KBM-7 (cell line): Measurements from ENCODE around the gene ARMC9.
"Not testable (repeated sequence)": the region's sequence is repeated elsewhere in the genome, so short reads cannot be mapped to it uniquely, and the experiment has no call there.

Experiments
- DNase-seq: peaks from one replicate; pipeline ENCODE4 v3.0.0-alpha.2; 2015
- in situ Hi-C: fragments of 300-500 bp; cut with MboI; formaldehyde crosslinking; loops from 2 replicates; pipeline ENCODE4 v1.14.3; 2020; ENCODE audit warnings: low sequenced_read_pairs, low pct_unique_long_range_greater_than_20kb, mixed read lengths

Gene ARMC9

DNA sequence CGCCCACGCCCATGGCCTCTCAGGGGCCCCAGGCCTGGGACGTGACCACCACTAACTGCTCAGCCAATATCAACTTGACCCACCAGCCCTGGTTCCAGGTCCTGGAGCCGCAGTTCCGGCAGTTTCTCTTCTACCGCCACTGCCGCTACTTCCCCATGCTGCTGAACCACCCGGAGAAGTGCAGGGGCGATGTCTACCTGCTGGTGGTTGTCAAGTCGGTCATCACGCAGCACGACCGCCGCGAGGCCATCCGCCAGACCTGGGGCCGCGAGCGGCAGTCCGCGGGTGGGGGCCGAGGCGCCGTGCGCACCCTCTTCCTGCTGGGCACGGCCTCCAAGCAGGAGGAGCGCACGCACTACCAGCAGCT, 199.5 kb downstream of the ARMC9 start:
- DNase-seq = no peak
- in situ Hi-C loops = no loop called here

DNA sequence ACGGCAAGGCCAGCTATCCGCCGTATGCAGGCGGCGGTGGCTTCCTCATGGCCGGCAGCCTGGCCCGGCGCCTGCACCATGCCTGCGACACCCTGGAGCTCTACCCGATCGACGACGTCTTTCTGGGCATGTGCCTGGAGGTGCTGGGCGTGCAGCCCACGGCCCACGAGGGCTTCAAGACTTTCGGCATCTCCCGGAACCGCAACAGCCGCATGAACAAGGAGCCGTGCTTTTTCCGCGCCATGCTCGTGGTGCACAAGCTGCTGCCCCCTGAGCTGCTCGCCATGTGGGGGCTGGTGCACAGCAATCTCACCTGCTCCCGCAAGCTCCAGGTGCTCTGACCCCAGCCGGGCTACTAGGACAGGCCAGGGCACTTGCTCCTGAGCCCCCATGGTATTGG, 200.2 kb downstream of the ARMC9 start:
- DNase-seq = no peak
- in situ Hi-C loops = no loop called here

DNA sequence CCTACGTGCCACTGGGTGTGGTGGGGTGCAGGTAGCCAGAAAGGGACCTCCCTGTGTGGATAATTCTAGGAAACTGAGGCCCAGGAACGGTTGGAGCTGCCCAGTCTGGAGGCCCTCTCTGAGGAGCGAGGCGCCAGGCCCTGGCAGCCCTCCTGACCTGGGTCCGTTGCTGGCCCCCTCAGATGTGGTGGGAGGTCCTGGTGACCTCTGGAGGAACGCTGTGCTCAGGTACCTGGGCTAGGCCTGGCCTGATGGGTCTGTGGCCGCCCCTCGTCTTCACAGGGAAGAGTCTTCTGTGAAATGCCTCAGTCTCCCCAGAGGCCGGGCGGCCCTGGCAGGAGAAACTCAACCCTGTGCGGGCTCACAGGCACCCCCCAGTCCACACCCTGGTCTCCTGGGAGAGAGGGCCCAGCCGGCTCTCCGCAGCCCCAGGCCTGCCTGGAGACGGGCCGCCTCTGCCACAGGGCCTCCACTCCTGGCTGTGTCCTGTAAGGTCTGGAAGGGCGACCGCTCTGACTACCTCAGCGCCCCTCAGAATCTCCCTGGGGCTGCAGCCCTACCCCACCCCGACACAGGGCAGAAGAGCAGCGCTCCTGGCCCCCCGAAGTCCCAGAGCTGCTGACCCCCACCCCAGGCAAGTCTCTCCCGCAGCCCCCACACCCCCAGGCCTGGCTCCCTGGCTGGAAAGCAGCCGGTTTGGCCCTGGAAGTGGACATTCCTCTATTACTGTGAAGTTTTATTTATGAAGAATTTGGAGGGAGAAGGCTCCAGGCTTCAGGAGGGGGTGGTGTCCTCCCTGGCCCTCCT, 200.8 kb downstream of the ARMC9 start:
- in situ Hi-C loops = no loop called here
- no peak for DNase-seq

DNA sequence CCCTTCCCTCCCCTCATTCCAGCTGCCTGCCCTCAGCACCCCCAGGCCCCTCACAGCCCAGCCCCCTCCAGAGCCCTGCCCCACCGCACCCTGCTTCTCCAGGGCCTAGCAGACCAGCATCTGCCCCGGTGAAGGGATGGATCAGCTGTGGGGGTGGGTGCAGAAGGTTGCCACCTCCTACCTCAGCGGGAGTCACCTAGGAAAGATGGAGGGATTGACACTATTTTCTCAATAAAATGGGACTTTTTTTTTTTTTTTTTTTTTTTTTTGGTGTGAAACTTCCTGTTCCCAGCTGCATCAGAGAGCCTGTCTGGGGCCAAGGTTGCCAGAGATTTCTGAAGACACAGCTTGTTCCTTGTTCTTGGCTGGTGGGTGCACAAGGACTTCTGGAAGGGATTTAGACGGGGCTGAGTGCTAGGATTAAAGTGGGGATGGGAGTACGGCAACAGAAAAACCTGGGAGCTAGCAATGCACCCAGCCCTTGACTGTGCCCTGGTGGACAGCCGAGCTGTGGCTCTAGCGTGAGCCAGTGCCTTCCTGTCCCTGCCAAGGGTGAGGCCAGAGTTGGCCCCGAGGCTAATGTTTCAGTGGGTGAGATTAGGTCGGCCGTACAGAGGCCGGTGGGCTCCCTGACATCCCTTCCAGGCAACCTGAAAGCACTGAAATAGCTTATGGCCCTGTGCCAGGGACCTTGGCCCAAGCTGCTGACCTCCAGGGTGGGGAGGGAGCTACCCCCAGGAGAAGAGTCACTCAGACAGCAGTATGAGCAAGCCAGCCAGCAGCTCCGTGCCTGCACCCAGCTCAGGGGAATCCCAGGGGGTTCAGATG, 201.6 kb downstream of the ARMC9 start:
- DNase-seq = no peak
- in situ Hi-C loops = loop anchor here (25.0 kb wide), 1 partner anchor 563 kb away; no protein-coding TSS in a partner anchor

DNA sequence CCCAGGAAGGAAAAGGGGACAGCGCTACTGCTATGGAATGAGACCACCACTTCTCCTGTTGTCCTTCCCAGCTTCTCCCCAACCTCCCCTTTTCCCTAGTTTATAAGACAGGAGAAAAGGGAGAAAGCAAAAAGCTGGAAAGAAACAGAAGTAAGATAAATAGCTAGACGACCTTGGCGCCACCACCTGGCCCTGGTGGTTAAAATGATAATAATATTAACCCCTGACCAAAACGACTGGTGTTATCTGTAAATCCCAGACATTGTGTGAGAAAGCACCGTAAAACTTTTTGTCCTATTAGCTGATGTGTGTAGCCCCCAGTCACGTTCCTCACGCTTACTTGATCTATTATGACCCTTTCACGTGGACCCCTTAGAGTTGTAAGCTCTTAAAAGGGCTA, 202.2 kb downstream of the ARMC9 start:
- DNase-seq = not testable (repeated sequence)
- in situ Hi-C loops = loop anchor here (25.0 kb wide), 1 partner anchor 563 kb away; no protein-coding TSS in a partner anchor

DNA sequence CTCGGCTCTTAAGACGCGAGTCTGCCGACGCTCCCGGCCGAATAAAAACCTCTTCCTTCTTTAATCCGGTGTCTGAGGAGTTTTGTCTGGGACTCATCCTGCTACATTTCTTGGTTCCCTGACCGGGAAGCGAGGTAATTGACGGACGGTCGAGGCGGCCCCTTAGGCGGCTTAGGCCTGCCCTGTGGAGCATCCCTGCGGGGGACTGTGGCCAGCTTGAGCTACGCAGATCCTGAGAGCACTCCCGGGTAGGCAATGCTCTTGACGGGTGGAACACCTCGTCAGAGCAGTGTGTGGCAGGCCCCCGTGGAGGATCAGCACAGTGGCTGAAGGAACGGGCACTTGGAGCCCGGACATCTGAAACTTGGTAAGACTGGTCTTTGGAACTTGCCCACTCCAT, 202.7 kb downstream of the ARMC9 start:
- DNase-seq = not testable (repeated sequence)
- in situ Hi-C loops = loop anchor here (25.0 kb wide), 1 partner anchor 564 kb away; no protein-coding TSS in a partner anchor

DNA sequence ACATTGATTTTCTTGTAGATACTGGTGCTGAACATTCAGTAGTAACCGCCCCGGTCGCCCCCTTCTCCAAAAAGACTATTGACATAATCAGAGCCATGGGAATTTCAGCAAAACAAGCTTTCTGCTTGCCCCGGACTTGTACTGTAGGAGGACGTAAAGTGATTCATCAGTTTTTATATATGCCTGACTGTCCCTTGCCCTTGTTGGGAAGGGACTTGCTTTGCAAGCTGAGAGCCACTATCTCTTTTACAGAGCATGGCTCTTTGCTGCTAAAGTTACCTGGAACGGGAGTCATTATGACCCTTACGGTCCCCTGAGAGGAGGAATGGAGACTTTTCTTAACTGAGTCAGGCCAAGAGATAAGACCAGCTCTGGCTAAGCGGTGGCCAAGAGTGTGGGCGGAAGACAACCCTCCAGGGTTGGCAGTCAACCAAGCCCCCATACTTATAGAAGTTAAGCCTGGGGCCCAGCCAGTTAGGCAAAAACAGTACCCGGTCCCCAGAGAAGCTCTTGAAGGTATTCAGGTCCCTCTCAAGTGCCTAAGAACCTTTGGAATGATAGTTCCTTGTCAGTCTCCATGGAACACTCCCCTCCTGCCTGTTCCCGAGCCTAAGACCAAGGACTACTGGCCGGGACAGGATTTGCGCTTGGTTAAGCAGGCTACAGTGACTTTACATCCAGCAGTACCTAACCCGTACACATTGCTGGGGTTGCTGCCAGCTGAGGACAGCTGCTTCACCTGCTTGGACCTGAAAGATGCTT, 205.2 kb downstream of the ARMC9 start:
- in situ Hi-C loops = loop anchor here (25.0 kb wide), 1 partner anchor 566 kb away; no protein-coding TSS in a partner anchor
- not testable (repeated sequence) for DNase-seq

DNA sequence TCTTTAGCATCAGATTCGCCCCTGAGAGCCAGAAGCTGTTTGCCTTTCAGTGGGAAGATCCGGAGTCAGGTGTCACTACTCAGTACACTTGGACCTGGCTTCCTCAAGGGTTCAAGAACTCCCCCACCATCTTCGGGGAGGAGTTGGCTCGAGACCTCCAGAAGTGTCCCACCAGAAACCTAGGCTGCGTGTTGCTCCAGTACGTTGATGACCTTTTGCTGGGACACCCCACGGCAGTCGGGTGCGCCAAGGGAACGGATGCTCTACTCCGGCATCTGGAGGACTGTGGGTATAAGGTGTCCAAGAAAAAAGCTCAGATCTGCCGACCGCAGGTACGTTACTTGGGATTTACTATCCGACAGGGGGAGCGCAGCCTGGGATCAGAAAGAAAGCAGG, 205.8 kb downstream of the ARMC9 start:
- not testable (repeated sequence) for DNase-seq
- in situ Hi-C loops = loop anchor here (25.0 kb wide), 1 partner anchor 567 kb away; no protein-coding TSS in a partner anchor

DNA sequence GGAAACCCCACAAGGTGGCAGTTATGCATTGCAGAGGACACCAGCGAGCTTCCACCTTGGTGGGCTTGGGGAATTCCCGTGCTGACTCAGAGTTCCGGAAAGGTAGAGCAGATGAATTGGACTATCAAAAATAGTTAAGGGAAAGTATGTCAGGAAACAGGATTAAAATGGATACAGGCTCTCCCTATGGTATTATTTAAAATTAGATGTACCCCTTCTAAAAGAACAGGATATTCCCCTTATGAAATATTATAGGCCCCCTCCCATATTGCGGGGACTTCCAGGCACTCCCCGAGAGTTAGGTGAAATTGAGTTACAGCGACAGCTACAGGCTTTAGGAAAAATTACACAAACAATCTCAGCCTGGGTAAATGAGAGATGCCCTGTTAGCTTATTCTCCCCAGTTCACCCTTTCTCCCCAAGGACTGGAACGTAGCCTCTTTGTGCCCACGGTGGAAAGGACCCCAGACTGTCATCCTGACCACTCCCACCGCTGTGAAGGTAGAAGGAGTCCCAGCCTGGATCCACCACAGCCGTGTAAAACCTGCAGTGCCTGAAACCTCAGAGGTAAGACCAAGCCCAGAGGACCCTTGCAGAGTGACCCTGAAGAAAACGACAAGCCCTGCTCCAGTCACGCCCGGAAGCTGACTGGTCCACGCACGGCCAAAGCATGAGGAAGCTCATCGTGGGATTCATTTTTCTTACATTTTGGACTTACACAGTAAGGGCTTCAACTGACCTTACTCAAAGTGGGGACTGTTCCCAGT, 207.4 kb downstream of the ARMC9 start:
- in situ Hi-C loops = loop anchor here (25.0 kb wide), 1 partner anchor 568 kb away; no protein-coding TSS in a partner anchor

DNA sequence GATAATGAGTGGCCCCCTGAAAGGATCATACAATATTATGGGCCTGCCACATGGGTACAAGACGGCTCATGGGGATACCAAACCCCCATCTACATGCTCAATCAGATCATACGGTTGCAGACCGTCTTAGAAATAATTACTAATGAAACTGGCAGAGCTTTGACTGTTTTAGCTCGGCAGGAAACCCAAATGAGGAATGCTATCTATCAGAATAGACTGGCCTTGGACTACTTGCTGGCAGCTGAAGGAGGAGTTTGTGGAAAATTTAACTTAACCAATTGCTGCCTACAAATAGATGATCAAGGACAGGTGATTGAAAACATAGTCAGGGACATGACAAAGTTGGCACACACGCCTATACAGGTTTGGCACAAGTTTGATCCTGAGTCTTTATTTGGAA, 209.3 kb downstream of the ARMC9 start:
- in situ Hi-C loops = loop anchor here (25.0 kb wide), 1 partner anchor 570 kb away; no protein-coding TSS in a partner anchor
- DNase-seq = not testable (repeated sequence)

More for the DNA sequence above, 207.4 kb downstream of the ARMC9 start:
- not testable (repeated sequence) for DNase-seq

DNA sequence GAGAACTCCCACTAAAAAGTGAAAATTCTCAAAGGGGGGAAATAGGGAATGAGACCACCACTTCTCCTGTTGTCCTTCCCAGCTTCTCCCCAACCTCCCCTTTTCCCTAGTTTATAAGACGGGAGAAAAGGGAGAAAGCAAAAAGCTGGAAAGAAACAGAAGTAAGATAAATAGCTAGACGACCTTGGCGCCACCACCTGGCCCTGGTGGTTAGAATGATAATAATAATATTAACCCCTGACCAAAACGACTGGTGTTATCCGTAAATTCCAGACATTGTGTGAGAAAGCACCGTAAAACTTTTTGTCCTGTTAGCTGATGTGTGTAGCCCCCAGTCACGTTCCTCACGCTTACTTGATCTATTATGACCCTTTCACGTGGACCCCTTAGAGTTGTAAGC, 209.9 kb downstream of the ARMC9 start:
- DNase-seq = not testable (repeated sequence)
- in situ Hi-C loops = loop anchor here (25.0 kb wide), 1 partner anchor 571 kb away; no protein-coding TSS in a partner anchor

DNA sequence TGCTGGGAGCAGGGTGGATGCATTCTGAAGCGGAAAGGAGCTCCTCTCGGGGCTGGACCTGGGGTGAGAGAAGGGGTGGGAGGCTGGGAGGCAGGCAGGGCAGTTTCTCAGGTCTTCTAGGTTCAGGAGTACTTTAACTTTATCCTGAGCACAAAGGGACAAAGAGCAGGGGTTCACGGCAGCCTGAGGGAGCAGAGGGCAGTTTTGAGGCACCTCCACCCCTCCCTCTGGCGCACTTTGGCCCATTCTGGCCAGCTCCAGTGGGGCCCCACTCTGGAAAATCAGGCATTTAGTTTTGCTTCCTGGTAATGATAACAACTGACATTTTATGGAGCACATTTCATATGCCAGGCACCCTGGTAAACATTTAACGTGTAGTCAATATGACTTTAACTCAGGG, 211.3 kb downstream of the ARMC9 start:
- DNase-seq = no peak
- in situ Hi-C loops = loop anchor here (10.0 to 25.0 kb wide), 2 partner anchors 305 to 572 kb away; no protein-coding TSS in a partner anchor

DNA sequence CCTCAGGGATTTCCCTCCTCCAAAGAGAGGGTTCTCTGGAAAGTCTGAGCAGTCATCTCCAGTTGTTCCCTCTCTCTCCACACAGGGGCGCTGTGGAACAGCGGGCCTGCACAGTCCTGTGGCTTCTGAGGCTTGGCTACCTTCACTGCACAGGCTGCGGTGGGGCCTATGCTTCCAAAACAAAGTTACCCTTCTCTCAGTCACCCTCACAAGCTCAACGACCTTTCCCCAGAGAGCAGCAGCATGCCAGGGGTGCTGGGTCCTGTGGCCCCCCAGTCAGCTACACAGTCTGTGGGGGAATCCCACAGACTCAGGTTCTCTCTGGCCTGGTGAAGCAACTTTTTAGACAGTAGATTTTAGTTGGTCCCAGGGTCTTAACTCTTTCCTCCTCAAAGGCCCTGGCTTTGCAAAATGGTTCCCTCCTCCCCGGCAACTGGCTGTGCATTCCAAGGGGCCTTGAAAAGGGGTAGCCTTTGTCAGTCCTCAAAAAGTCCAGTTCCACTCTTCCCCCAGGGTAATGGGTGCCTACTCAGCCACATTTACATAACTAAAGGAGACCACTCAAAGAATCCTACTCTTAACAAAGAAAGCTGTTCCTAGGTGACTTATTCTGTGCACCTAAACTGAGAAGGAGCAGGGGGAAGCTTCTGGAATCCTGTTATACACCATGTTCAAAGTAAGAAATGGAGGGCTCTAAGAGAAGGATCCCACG, 212.0 kb downstream of the ARMC9 start:
- peak; percentile 45 for DNase-seq
- in situ Hi-C loops = loop anchor here (10.0 to 25.0 kb wide), 2 partner anchors 306 to 573 kb away; no protein-coding TSS in a partner anchor

DNA sequence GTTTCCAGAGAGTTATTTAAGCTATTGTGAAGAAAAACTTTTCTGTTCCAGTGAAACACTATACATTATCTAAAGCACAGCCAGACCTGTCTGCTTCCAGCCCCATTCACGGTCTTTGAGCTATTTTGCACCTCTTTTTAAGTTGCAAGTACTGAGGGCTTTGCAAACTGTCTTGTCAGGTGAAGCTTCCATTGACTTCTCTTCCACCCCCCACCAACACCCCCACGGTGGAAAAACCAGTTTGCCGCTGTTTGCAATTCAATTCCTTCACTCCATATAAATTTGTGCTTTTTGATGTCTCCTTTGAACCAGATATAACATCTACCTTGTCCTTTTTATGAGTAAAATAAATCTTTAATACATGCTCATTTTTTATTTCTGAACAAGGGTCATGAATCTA, 212.8 kb downstream of the ARMC9 start:
- in situ Hi-C loops = loop anchor here (10.0 to 25.0 kb wide), 2 partner anchors 306 to 574 kb away; no protein-coding TSS in a partner anchor
- DNase-seq = no peak

DNA sequence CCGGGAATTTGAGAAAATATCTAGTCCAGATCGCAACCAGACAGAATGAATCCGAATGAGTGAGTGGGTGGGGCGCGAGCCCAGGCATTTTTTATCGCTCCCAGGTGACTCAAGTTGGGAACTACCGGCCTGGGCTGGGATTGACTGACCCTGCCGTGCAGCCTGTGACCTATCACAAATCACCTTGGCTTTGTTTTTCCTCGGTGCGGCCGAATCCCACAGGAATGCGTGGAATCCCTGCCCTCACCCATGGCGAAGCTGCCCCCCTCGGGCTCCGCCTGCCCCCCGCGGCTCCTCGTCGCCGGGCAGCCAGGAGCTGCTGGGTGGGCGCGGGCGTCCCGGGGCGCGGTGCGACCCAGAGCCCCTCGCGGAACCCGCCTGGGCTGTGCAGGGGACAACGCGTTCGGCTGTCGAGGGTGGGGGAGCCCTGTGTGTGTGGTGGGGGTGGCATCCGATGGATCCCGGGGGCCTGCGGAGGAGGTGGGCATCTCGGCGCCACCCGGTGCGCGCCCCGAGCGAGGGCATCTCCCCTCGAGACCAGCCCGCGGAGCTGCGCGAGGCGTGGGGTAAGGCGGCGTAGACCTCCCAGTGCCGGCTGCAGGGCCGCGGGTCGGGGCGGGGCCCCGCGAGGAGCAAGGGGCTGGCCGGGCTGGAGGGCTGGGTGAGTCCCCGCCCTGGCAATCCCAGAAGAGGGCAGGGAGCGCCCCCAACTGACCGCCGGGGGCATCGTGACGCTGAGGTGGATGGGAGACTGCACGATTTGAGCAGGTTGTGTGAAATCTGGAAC, 213.6 kb downstream of the ARMC9 start:
- in situ Hi-C loops = loop anchor here (10.0 to 25.0 kb wide), 2 partner anchors 307 to 575 kb away; no protein-coding TSS in a partner anchor
- peak; percentile 93 for DNase-seq

DNA sequence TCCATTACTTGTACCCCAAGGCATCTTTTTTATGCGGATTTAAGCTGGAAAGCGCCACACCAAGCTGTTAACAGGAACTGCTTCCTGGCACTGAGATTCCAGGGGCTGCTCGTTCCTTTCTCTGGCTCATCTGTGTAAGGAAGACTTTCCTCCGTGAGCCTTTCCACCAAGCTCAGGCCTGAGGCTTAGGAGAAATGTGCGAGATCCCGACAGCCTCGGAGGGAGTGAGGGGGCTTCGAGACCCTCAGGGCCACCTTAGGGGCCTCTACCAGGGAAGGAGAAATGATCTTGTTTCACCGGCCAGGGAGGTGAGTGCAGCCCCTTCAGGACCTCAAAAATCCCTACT, 214.2 kb downstream of the ARMC9 start:
- no peak for DNase-seq
- in situ Hi-C loops = loop anchor here (10.0 to 25.0 kb wide), 2 partner anchors 308 to 575 kb away; no protein-coding TSS in a partner anchor

DNA sequence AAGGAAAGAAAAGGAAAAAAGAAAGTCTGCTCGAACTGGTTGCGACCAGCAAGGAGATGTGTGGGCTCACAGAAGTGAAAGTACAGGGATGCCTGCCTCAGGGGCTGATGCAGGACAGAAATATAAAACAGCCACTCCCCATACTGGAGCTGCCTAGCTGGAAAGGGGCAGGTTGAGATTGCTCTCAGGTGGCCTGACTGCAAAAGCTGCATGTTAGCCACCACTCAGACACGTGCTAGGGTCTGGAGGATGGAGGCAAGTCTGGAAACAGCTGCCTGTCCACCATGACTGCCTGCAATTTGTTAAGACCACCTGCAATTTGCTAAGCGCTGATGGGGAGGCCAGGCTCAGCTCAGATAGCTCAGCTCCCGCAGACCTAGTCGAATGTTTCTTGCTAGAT, 215.0 kb downstream of the ARMC9 start:
- DNase-seq = no peak
- in situ Hi-C loops = loop anchor here (10.0 to 25.0 kb wide), 2 partner anchors 309 to 576 kb away; no protein-coding TSS in a partner anchor
